ENCODE measurements around the gene PRKACA. TPM values are rescaled to one million over a fixed set of nuclear protein-coding genes. Genes with fewer than 3 reads are reported as not detected.

Gene PRKACA
- total and polyA plus RNA-seq, 10 of the 15 experiments (the other 5 are each of a cell fraction or from before 2014, with no cell fraction given): 0.53 to 68.5 (median 11.2) TPM

- TF ChIP-seq RB1 (IDR thresholded peaks at IDR 0.05; ENCODE audit: borderline replicate concordance): peak; percentile 99
- peak; percentile 77; the same call in 1 of the 2 replicates for TF ChIP-seq TAF1 (IDR thresholded peaks at IDR 0.05; ENCODE audit: borderline replicate concordance, low read depth, low read length)
- TF ChIP-seq CHD4 (IDR thresholded peaks at IDR 0.05): no peak
- TF ChIP-seq FOXK2 (IDR thresholded peaks at IDR 0.05): peak; percentile 69
- peak; percentile 78 for TF ChIP-seq POLR2AphosphoS5 (IDR thresholded peaks at IDR 0.05; ENCODE audit: low read length)
- TF ChIP-seq PML (IDR thresholded peaks at IDR 0.05; ENCODE audit: low read length): no peak
- peak; percentile 84 for TF ChIP-seq GABPA (IDR thresholded peaks at IDR 0.05; ENCODE audit: low read depth)
- peak; percentile 99 for TF ChIP-seq SIN3A (IDR thresholded peaks at IDR 0.05; ENCODE audit: low read depth, low read length)
- TF ChIP-seq, protein P1, sequence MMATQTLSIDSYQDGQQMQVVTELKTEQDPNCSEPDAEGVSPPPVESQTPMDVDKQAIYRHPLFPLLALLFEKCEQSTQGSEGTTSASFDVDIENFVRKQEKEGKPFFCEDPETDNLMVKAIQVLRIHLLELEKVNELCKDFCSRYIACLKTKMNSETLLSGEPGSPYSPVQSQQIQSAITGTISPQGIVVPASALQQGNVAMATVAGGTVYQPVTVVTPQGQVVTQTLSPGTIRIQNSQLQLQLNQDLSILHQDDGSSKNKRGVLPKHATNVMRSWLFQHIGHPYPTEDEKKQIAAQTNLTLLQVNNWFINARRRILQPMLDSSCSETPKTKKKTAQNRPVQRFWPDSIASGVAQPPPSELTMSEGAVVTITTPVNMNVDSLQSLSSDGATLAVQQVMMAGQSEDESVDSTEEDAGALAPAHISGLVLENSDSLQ (IDR thresholded peaks at IDR 0.05): peak; percentile 99
- TF ChIP-seq, protein P2, sequence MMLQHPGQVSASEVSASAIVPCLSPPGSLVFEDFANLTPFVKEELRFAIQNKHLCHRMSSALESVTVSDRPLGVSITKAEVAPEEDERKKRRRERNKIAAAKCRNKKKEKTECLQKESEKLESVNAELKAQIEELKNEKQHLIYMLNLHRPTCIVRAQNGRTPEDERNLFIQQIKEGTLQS (IDR thresholded peaks at IDR 0.05; ENCODE audit: borderline replicate concordance, extremely low read depth, low read depth, low read length): no peak
- TF ChIP-seq NFYB (IDR thresholded peaks at IDR 0.05; ENCODE audit: insufficient read depth, low read depth, low read length): peak; percentile 83
- peak; percentile 47 to 60; a peak in 2 of 4 replicates for TF ChIP-seq BHLHE40 (IDR thresholded peaks at IDR 0.05; ENCODE audit: borderline replicate concordance in 1 of 2, low read depth in 2 of 2, low read length in 1 of 2)
- peak; percentile 22; the same call in 1 of the 2 replicates for TF ChIP-seq NFYA (IDR thresholded peaks at IDR 0.05; ENCODE audit: borderline replicate concordance, low read depth, low read length)
- TF ChIP-seq MTA2 (IDR thresholded peaks at IDR 0.05; ENCODE audit: low read depth): no peak
- peak; percentile 80 for TF ChIP-seq E4F1 (IDR thresholded peaks at IDR 0.05; ENCODE audit: borderline replicate concordance, partially characterized antibody)
Measured at GRCh38 chr19:14136509-14137281, 19.1 kb upstream of the PRKACA start, which contains the start of gene ASF1B (continued).

Data from GM12878 (cell line).